ENCODE results near the gene DDX27.
A peak's percentile ranks its signal among the peaks of the same experiment; 100 is the strongest.

The DDX27 gene

DNA sequence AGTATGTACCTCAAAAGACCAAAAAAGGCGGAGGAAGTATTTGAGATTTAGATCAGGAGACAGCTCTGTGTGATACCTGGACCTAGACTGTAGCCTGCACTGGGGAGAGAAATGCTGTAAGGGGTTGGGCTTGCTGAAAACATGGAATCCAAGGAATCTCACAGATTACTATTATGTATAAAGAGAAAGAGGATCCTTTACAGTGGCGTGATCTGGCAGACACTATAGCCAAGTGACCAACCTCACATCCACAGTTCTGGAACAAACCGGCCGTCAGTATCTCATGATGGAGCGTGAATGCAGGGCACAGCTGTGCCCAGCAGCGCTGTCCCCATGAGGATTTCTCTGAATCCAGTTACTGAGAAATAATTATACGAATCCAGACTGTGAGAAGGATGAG, 12.3 kb downstream of the DDX27 start:
- H3K4me3 ChIP-seq (ENCODE audit: low read depth, low read length): no peak overlapping the region
- DNase-seq (ENCODE audit: low read depth): no peak
- TF ChIP-seq, protein P1, sequence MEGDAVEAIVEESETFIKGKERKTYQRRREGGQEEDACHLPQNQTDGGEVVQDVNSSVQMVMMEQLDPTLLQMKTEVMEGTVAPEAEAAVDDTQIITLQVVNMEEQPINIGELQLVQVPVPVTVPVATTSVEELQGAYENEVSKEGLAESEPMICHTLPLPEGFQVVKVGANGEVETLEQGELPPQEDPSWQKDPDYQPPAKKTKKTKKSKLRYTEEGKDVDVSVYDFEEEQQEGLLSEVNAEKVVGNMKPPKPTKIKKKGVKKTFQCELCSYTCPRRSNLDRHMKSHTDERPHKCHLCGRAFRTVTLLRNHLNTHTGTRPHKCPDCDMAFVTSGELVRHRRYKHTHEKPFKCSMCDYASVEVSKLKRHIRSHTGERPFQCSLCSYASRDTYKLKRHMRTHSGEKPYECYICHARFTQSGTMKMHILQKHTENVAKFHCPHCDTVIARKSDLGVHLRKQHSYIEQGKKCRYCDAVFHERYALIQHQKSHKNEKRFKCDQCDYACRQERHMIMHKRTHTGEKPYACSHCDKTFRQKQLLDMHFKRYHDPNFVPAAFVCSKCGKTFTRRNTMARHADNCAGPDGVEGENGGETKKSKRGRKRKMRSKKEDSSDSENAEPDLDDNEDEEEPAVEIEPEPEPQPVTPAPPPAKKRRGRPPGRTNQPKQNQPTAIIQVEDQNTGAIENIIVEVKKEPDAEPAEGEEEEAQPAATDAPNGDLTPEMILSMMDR (conservative IDR thresholded peaks at IDR 0.05; ENCODE audit: low read depth, low read length): no peak

DNA sequence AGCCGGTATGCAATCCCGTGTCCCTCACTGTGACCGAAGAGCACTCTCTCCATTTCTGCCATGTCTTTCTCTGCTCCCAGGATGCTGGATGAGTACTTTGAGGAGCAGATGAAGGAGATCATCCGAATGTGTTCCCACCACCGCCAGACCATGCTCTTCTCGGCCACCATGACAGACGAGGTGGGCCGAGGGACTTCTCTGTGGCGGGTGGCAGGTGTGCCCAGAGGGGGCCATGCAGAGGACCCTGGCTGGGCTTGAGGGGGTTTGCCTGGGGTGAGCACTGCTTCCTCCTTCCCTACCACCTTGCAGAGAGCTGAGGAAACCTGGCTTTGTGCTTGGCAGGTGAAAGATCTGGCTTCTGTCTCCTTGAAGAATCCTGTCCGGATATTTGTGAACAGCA, 14.0 kb downstream of the DDX27 start:
- TF ChIP-seq, protein P1 (conservative IDR thresholded peaks at IDR 0.05; ENCODE audit: low read depth, low read length): no peak
- no peak for DNase-seq (ENCODE audit: low read depth)
- H3K4me3 ChIP-seq (ENCODE audit: low read depth, low read length): no peak overlapping the region

DNA sequence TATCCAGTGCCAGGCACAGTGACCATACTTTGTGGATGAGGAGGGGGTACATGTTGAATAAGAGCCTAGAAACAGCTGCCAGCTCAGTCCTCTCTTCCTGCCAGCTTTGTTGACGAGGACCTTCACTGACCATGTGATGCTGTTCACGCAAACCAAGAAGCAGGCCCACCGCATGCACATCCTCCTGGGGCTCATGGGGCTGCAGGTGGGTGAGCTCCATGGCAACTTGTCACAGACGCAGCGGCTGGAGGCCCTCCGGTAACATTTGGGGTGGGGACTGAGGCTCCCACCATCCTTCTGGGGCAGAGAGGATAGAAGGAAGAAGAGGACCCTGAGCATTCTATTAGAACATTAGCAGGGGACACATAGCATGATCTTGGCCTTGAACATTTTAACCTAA, 15.6 kb downstream of the DDX27 start:
- no peak overlapping the region for H3K4me3 ChIP-seq (ENCODE audit: low read depth, low read length)
- DNase-seq (ENCODE audit: low read depth): no peak
- TF ChIP-seq, protein P1 (conservative IDR thresholded peaks at IDR 0.05; ENCODE audit: low read depth, low read length): no peak

DNA sequence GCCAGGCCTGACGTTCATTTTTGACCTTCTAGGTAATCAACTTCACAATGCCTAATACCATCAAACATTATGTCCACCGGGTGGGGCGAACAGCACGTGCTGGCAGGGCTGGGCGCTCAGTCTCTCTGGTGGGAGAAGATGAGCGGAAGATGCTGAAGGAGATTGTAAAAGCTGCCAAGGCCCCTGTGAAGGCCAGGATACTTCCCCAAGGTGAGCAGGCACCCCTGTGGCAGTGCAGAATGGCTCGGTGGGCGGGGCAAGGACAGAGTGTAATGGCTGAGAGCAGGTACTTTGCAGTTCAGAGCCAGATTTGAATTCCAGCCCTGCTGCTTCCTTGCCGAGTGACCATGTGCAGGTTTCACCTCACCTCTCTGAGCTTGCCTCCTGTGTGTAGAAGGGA, 17.1 kb downstream of the DDX27 start:
- TF ChIP-seq, protein P1 (conservative IDR thresholded peaks at IDR 0.05; ENCODE audit: low read depth, low read length): no peak
- no peak overlapping the region for H3K4me3 ChIP-seq (ENCODE audit: low read depth, low read length)
- DNase-seq (ENCODE audit: low read depth): no peak

DNA sequence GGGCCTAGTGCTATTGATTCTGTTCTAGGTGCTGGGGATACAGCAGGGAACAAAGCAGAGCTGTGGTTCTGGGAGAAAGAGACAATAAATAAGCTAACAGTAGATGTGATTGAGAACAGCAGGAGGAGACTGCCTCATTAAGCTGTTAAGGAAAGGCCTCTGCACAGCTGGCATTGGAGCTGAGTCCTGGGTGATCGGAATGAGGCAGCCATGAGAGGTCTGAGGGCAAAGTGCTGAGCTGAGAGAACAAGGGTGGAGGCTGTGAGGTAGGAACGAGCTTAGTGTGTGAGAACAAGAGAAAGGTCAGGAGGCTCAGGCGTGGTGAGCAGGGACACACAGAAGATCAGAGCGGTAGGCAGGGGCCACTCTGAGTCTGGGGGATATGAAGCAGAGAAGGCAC, 18.3 kb downstream of the DDX27 start:
- no peak overlapping the region for H3K4me3 ChIP-seq (ENCODE audit: low read depth, low read length)
- TF ChIP-seq, protein P1 (conservative IDR thresholded peaks at IDR 0.05; ENCODE audit: low read depth, low read length): no peak
- no peak for DNase-seq (ENCODE audit: low read depth)

DNA sequence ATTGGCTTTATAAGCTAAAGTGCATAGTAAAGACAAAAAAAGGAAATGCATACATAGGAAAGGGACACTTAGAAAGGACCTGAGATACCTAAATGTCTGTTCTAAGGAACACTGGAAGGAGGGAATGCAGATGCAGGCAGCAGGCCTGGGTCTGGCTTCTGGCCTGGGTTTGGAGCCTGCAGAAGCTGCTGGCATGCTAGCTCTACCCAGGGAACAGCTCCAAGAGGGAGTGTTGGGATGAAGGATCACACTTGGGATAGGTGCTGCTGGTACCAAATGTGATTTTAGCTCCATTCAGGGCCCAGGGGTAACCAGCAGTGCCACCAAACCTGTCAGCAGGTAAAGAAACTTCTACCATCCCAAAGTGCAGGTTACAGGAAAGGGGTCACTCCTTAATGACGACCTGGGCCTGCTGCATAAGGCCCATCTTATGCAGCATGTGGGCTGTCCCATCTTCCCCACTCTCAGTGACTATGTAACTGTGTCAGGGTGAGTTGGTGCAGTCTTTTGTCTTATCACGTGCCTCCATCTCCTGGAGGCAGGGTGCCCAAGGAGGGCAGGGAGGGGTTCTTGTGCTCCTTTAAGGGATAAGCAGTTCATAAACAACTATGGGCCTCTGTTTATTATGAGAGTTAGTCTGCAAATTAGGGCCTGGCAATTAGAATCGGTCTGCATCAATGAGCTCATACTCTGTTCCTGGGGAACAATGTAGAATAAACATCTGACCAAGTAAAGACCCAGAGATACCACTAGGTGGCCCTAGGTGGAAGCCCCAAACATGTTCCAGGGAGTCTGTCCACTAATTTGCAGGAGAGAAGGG, 26.9 kb downstream of the DDX27 start:
- TF ChIP-seq, protein P1 (conservative IDR thresholded peaks at IDR 0.05; ENCODE audit: low read depth, low read length): peak; percentile 80
- DNase-seq (ENCODE audit: low read depth): peak; percentile 78
- no peak overlapping the region for H3K4me3 ChIP-seq (ENCODE audit: low read depth, low read length)

DNA sequence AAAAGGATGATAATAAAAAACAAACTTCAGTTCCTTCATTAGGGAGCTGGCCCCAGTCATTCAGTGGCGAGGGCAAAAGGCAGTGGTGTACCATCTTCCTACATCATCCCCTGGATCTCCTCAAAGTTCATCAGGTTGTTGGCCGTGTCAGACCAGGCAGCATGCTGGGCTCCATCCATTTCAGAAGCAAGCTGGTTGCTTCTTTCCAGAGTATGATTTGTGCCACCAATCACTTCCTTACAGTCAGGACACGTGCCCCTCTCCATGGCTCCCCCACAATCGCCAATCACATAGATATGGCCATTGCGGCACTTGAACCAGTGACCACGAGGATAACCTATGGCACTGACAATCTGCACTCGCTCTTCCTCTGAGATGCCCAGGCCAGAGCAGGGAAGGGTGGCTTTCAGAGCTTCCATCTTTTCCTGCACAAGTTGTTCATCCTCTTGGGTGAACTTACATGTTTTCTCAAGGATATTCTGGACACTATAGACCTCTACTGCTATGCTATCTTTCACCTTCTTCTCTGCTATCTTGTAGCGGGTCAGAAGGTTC, 28.0 kb downstream of the DDX27 start:
- H3K4me3 ChIP-seq (ENCODE audit: low read depth, low read length): no peak overlapping the region
- no peak for DNase-seq (ENCODE audit: low read depth)
- TF ChIP-seq, protein P1 (conservative IDR thresholded peaks at IDR 0.05; ENCODE audit: low read depth, low read length): no peak
